ENCODE data around the gene CYTL1. TPM values are rescaled to one million over a fixed set of nuclear protein-coding genes. Genes with fewer than 3 reads are reported as not detected.
"Not testable (repeated sequence)": the region's sequence is repeated elsewhere in the genome, so short reads cannot be mapped to it uniquely, and the experiment has no call there.

The CYTL1 gene
- polyA plus RNA-seq, 10 donors, result 4.7 to 23.8 (median 7.7) TPM

- no peak for DNase-seq
Observed at GRCh38 chr4:5003918-5004317, 15.3 kb downstream of the CYTL1 start.

GRCh38 chr4:5003372-5003857, 15.8 kb downstream of the CYTL1 start:
- DNase-seq, result no peak

- DNase-seq, result not testable (repeated sequence)
Observed at GRCh38 chr4:5001641-5002040, 17.6 kb downstream of the CYTL1 start.

DNA sequence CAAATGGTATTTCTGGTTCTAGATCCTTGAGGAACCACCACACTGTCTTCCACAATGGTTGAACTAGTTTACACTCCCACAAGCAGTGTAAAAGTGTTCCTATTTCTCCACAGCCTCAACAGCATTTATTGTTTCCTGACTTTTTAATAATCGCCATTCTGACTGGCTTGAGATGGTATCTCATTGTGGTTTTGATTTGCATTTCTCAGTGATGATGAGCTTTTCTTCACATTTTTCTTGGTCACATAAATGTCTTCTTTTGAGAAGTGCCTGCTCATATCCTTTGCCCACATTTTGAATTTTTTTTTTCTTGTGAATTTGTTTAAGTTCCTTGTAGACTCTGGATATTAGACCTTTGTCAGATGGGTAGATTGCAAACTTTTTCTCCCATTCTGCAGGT, 22.3 kb downstream of the CYTL1 start:
- DNase-seq, result not testable (repeated sequence)

DNA sequence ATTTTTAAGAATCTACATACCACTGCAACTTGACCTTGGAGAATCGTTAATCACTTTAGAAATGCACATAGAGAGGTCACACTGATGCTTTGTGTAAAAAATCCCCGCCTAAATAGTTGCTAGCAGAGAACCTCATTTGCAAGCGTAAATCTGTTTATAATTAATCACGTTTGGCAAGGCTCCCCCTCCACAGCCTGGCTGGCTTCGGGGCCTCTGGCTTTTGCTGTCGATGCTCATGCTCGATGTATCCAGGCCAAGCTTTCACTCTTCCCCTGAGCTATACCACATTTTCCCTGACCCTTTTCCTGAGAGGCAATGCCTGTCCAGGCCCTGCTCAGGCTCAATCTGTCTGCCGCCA, 23.4 kb downstream of the CYTL1 start:
- peak in 2 of 3 donors; percentile 38 to 52 for DNase-seq

GRCh38 chr4:4995103-4995907, 24.0 kb downstream of the CYTL1 start:
- DNase-seq, result peak; percentile 43 to 86 (median 70)

- DNase-seq, result no peak
Observed at GRCh38 chr4:4994312-4995097, 24.8 kb downstream of the CYTL1 start.

- DNase-seq, result no peak
Observed at GRCh38 chr4:4992833-4993232, 26.4 kb downstream of the CYTL1 start.

- DNase-seq, result no peak
Observed at GRCh38 chr4:4991541-4992099, 27.6 kb downstream of the CYTL1 start.

DNA sequence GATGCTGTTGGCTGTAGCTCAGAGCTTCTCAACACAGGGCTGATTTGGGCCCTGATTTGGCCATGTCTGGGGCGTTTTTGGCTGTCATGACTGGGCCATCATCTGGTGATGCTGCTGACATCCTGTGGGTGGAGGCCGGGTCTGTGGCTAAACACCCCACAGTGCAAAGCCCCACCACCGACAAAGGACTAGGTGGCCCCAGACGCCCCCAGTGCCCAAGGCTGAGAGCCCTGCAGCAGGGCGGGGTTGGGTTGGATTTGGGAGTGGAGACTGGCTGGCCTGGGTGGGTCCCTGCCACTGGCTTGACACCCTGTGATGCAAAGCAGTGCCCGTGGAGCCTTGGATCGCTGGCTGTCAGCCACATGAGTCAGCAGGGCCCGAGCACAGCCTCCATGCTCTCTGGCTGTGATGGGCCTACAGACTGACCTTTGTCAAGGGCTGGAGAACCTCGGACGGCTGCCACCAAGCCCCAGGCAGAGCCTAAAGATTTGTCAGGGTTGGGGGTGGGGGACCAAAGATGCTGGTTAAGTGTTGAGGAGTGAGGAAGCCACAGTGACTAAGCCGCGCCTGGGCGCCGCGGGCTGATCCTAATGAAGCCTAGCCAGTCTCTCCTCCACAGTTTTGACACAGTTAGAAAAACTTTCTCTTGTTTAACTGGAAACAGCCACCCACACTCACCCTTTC, 28.3 kb downstream of the CYTL1 start:
- peak in 2 of 3 donors; percentile 22 to 37 for DNase-seq

DNA sequence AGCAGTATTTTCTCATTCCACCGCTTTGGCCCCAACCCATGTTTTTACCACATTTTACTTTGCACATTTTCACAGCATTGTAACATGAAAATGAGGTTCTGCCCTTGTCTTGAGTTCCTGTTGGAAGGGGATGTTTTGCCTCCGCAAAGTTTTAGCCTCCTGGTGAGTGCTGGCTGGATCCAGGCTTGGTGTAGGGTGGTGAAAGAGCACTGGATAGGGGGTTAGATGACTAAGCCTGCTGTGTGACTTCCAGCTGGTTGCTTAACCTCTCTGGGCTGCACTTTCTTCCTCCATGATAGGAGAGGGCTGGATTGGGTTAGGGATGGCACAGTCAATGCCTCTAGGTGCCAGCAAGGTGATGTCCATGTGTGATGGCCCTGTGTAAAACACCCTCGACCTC, 28.9 kb downstream of the CYTL1 start:
- DNase-seq, result no peak

GRCh38 chr4:4989083-4989622, 30.1 kb downstream of the CYTL1 start:
- no peak for DNase-seq

- DNase-seq, result no peak
Observed at GRCh38 chr4:4987656-4988055, 31.6 kb downstream of the CYTL1 start.

- no peak for DNase-seq
Observed at GRCh38 chr4:4986841-4987240, 32.4 kb downstream of the CYTL1 start.

DNA sequence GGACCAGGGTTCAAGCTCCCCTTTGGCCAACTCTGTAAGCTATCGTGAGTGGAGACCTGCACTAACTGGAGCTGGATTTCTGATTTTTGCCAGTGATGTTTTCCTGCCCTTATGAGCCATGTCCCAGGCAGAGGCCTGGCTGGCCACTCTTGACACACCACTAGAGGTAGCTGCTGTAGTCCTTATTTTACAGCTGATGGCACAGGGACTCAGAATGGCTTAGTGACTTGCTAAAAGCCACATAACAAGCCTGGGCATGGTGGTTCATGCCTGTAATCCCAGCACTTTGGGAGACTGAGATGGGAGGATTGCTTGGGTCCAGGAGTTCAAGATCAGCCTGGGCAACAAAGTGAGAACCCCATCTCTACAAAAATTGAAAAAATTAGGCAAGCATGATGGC, 33.4 kb downstream of the CYTL1 start:
- peak in 1 of 3 donors; percentile 18 for DNase-seq

DNA sequence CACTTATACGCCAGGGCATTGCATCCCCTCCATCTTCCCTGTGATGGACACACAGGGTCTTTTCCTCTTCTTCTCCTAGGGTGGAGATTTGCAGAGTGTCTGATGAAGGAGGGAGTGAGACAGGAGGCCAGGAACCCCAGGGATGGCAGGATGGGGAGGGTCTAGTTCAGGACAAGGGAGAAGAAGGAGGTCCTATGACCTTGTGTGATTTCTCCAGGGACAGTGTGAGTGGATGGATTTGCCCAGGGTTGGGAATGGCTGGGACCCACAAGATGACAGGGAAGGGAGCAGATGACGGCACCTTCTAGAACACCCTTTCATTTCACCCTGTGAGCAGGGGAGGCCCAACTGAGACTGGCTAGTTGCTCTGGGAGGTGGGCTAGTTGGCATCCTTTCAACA, 34.2 kb downstream of the CYTL1 start:
- no peak for DNase-seq

DNA sequence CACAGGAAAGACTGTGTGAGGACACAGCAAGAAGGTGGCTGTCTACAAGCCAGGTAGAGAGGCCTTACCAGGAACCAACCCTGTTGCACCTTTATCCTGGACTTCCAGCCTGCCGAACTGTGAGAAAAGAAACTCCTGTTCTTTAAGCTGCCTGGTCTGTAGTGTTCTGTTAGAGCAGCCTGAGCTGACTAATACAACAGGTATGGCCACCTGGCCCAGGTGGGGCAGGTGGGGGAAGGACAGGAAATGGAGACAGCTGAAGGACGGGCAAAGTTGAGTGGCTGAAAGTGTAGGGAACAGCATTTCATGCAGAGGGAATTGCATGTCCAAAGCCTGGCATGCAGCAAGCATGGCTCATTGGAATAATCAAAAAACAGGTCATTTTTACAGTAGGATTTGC, 35.1 kb downstream of the CYTL1 start:
- no peak for DNase-seq

- DNase-seq, result peak in 1 of 3 donors; percentile 17
Observed at GRCh38 chr4:4981827-4982226, 37.4 kb downstream of the CYTL1 start.

DNA sequence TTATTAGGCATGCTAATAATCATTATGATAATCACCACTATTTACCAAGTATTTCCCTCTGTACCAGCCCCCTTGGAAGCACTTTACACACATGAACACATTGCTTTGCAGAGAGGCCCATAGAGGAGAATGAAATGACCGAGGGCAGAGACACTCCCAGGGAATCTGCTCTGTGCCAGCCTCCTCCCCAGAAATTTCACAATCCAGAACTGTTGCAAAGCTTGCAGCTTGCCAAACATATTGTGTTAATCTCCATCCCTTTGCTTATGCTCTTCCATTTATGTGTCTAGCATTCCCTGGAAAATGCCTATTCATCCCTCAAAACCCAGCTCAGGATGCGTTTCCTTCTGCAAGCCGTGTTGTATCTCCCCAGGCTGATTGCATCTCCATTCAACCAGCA, 37.8 kb downstream of the CYTL1 start:
- peak; percentile 21 to 81 (median 48) for DNase-seq

DNA sequence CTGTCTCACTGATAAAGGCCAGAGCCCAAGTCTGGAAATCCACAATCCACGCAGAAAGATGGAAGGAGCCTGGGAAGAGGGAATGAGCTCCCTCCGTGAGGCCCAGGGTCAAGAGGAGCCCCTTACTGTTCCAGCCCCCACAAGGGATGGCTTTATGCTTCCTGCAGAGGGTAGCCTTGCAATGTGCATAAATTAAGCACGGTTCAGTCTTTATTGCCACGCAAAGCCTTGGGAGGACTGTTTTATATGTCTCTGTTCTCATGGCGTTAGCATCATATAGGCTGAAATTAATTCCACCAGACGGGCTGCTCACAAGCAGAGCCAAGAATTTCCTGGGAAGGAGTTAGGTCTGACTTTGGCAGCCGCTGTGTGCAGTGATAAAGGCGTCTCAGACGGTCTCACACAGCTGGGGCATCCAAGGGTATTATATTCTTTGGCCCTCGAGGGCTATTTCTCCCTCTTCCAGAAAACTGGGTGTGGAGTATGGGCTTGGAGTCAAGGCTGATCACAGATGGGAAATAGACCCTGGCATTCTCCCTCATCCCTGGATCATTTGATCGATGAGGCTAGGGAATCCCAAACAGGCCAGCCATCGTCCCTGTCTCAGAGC, 38.5 kb downstream of the CYTL1 start:
- peak; percentile 13 to 79 (median 56) for DNase-seq

- no peak for DNase-seq
Observed at GRCh38 chr4:4979971-4980370, 39.3 kb downstream of the CYTL1 start.
